NOMO-1 (cell line): Measurements from ENCODE around the gene TMEM198.
A peak's percentile ranks its signal among the peaks of the same experiment; 100 is the strongest.

Experiments
- DNase-seq, 2 experiments: peaks; one replicate each; lab custom pipeline; 2025; ENCODE audit not compliant: unreplicated experiment in 2 of 2; lab: John Stamatoyannopoulos, UW

TMEM198 gene

GRCh38 chr2:219524817-219525216, 19.0 kb upstream of the TMEM198 start:
- DNase-seq: no peak

- DNase-seq: no peak
Measured at GRCh38 chr2:219525533-219526232, 18.1 kb upstream of the TMEM198 start.

GRCh38 chr2:219526320-219527075, 17.3 kb upstream of the TMEM198 start:
- DNase-seq: no peak

- no peak for DNase-seq
Measured at GRCh38 chr2:219527076-219527394, 16.8 kb upstream of the TMEM198 start.

GRCh38 chr2:219527472-219527871, 16.4 kb upstream of the TMEM198 start:
- no peak for DNase-seq

- peak; percentile 77 to 79 for DNase-seq
Measured at GRCh38 chr2:219530048-219530963, 13.5 kb upstream of the TMEM198 start.

- no peak for DNase-seq
Measured at GRCh38 chr2:219531639-219532377, 12.0 kb upstream of the TMEM198 start.

GRCh38 chr2:219532378-219532649, 11.5 kb upstream of the TMEM198 start:
- no peak for DNase-seq

- no peak for DNase-seq
Measured at GRCh38 chr2:219533930-219534661, 9.7 kb upstream of the TMEM198 start.

- DNase-seq: no peak
Measured at GRCh38 chr2:219536425-219536824, 7.4 kb upstream of the TMEM198 start.

GRCh38 chr2:219536967-219537366, 6.9 kb upstream of the TMEM198 start:
- no peak for DNase-seq

GRCh38 chr2:219537657-219538488, 6.0 kb upstream of the TMEM198 start:
- DNase-seq: no peak

GRCh38 chr2:219538504-219538951, 5.3 kb upstream of the TMEM198 start:
- no peak for DNase-seq

GRCh38 chr2:219538956-219539788, 4.7 kb upstream of the TMEM198 start:
- no peak for DNase-seq

- DNase-seq: no peak
Measured at GRCh38 chr2:219539926-219540678, 3.7 kb upstream of the TMEM198 start.

- DNase-seq: no peak
Measured at GRCh38 chr2:219540784-219541504, 2.9 kb upstream of the TMEM198 start.

- peak; percentile 58 to 71 for DNase-seq
Measured at GRCh38 chr2:219541611-219542180, 2.1 kb upstream of the TMEM198 start.
